ENCODE measurements around the gene SPA17. TPM values are rescaled to one million over a fixed set of nuclear protein-coding genes. Genes with fewer than 3 reads are reported as not detected.

The SPA17 gene
- total and polyA plus RNA-seq, 2 of the 8 experiments (the other 6 are each of a cell fraction or from before 2014, with no cell fraction given), result 3.7 to 5.2 TPM

DNA sequence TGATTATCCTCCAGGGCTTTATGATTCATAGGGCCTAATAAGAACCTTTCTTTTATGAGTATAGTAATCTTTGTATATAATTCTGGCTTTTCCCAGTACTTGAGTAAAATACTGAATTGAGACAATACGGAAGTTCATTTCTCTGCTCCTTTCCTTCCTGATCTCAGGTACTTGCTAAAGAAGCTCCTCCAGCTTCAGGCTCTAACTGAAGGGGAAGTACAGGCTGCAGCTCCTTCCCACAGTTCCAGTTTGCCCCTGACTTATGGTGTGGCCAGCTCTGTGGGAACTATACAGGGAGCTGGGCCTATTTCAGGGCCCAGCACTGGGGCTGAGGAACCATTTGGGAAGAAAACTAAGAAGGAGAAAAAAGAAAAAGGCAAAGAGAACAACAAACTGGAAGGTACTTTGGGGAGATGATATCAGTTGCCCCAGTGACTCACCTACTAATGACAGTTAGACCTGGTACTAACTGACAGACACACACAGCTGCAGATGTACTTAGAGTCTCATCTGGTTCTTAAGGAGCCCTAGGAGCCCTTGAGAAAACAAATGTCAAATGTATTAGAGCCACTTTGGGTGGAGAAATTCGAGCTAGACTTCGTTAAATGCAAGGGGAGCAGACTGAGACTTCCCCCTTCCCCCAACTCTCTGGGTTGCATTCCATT lies 48.1 kb upstream of the SPA17 start:
- Histone ChIP-seq H3K9ac (replicated peaks in 1 of 4; ENCODE audit: extremely low read depth in 1 of 4, low read depth in 3 of 4, low read length in 3 of 4) (no peak overlapping the region), H4K91ac (replicated peaks; ENCODE audit: insufficient read length, low read length) (no peak overlapping the region), H2BK12ac (ENCODE audit: low read depth, low read length) (no peak overlapping the region), H3K56ac (replicated peaks; ENCODE audit: insufficient read length, low read depth, low read length) (no peak overlapping the region), H3K36me3 (ENCODE audit: control insufficient read depth in 2 of 4, insufficient read depth in 4 of 4, low read length in 3 of 4) (peaks cover 9 to 50% (median 30%) of the 10 kb centered on the region in 4 experiments), H3K23ac (ENCODE audit: insufficient read length) (no peak overlapping the region), H4K20me1 (replicated peaks in 1 of 2; ENCODE audit: control insufficient read depth in 1 of 2, insufficient read depth in 2 of 2, low read length in 2 of 2) (peaks cover 0 to 5% of the 10 kb centered on the region in 2 experiments), H2BK20ac (ENCODE audit: low read length) (no peak overlapping the region), H3K18ac (ENCODE audit: extremely low read depth, low read length) (no peak overlapping the region), H2BK120ac (replicated peaks; ENCODE audit: low read depth, low read length) (no peak overlapping the region), H3K4me3 (ENCODE audit: extremely low read depth in 1 of 4, insufficient read depth in 2 of 4, low read depth in 3 of 4, low read length in 4 of 4) (no peak overlapping the region), H3K79me2 (ENCODE audit: control insufficient read depth in 1 of 2, insufficient read depth in 2 of 2, low read length in 2 of 2) (peaks cover 0 to 17% of the 10 kb centered on the region in 2 experiments), H3K23me2 (ENCODE audit: low read depth, low read length) (peaks cover 4% of the 10 kb centered on the region), H3K9me3 (ENCODE audit: insufficient read depth in 2 of 2, low read depth in 1 of 2, low read length in 1 of 2) (no peaks in the 10 kb centered on the region), H3K27ac (ENCODE audit: low read depth, low read length) (no peak overlapping the region), H3K79me1 (ENCODE audit: low read depth, low read length) (no peaks in the 10 kb centered on the region), H3K4me1 (replicated peaks in 1 of 4; ENCODE audit: control insufficient read depth in 3 of 4, insufficient read depth in 4 of 4, low read length in 3 of 4) (peaks cover 0 to 2% (median under 1%) of the 10 kb centered on the region in 4 experiments; a peak in 3 of 7 replicates), H2AFZ (ENCODE audit: low read length) (no peak overlapping the region), H3K14ac (ENCODE audit: insufficient read length) (no peak overlapping the region), H3K4me2 (ENCODE audit: insufficient read depth in 1 of 2, low read depth in 2 of 2, low read length in 2 of 2) (no peak overlapping the region), H3K27me3 (replicated peaks in 1 of 4; ENCODE audit: control insufficient read depth in 3 of 4, extremely low read depth in 1 of 4, insufficient read depth in 3 of 4, low read length in 3 of 4) (no peaks in the 10 kb centered on the region), H4K5ac (ENCODE audit: insufficient read length, low read depth, low read length) (no peak overlapping the region), H4K8ac (ENCODE audit: extremely low read depth, insufficient read depth, low read length) (no peak overlapping the region), H3K4ac (replicated peaks; ENCODE audit: insufficient read length, low read depth, low read length) (no peak overlapping the region), H2BK15ac (ENCODE audit: low read length) (no peak overlapping the region), H2AK5ac (ENCODE audit: low read depth, low read length) (no peak overlapping the region), H2BK5ac (ENCODE audit: low read depth, low read length) (no peak overlapping the region)
- FAIRE-seq (no peak), DNase-seq (ENCODE audit: low read depth in 1 of 2, low spot score in 2 of 2) (no peak)
- ChIA-PET POLR2A (ENCODE audit: partially characterized antibody) (no interaction called here), CTCF (ENCODE audit: partially characterized antibody) (interaction anchor here (0.9 to 2.0 kb wide), 5 partner anchors 8 to 224 kb away, joined by 3 to 6 read pairs (median 4); no protein-coding TSS in a partner anchor)
- 93% methylated on average over 3 of the region's 3 CpGs; no CpG with 5 or more reads in 1 of the 2 experiments for WGBS, 2 experiments (ENCODE audit: extremely low coverage in 1 of 2, insufficient coverage in 1 of 2, insufficient read length in 1 of 2, insufficient replicate concordance in 2 of 2, low coverage in 1 of 2, low lambda C conversion rate in 2 of 2, missing lambda C conversion rate in 1 of 2)
- no peak for TF ChIP-seq SAP30 (IDR thresholded peaks at IDR 0.05; ENCODE audit: insufficient read depth, insufficient replicate concordance, low read length)
- TF ChIP-seq ASH2L (IDR thresholded peaks at IDR 0.05; ENCODE audit: low read length), result no peak
- no peak for TF ChIP-seq SIN3A (conservative IDR thresholded peaks at IDR 0.05 in 1 of 2, IDR thresholded peaks at IDR 0.05 in 1 of 2; ENCODE audit: low read depth in 1 of 2, low read length in 2 of 2)
- TF ChIP-seq NANOG (IDR thresholded peaks at IDR 0.05; ENCODE audit: insufficient read depth, low read depth, low read length, poor library complexity, severe bottlenecking), result no peak
- no peak for TF ChIP-seq SIRT6 (IDR thresholded peaks at IDR 0.05; ENCODE audit: low read length)
- TF ChIP-seq, protein P1, sequence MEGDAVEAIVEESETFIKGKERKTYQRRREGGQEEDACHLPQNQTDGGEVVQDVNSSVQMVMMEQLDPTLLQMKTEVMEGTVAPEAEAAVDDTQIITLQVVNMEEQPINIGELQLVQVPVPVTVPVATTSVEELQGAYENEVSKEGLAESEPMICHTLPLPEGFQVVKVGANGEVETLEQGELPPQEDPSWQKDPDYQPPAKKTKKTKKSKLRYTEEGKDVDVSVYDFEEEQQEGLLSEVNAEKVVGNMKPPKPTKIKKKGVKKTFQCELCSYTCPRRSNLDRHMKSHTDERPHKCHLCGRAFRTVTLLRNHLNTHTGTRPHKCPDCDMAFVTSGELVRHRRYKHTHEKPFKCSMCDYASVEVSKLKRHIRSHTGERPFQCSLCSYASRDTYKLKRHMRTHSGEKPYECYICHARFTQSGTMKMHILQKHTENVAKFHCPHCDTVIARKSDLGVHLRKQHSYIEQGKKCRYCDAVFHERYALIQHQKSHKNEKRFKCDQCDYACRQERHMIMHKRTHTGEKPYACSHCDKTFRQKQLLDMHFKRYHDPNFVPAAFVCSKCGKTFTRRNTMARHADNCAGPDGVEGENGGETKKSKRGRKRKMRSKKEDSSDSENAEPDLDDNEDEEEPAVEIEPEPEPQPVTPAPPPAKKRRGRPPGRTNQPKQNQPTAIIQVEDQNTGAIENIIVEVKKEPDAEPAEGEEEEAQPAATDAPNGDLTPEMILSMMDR (IDR thresholded peaks at IDR 0.05; ENCODE audit: control extremely low read depth in 1 of 3, insufficient read depth in 1 of 3, low read depth in 1 of 3, low read length in 3 of 3), result no peak
- no peak for TF ChIP-seq RNF2 (IDR thresholded peaks at IDR 0.05; ENCODE audit: borderline replicate concordance, low read depth, low read length, missing control alignments, poor library complexity, severe bottlenecking)
- TF ChIP-seq, protein P2, sequence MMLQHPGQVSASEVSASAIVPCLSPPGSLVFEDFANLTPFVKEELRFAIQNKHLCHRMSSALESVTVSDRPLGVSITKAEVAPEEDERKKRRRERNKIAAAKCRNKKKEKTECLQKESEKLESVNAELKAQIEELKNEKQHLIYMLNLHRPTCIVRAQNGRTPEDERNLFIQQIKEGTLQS (IDR thresholded peaks at IDR 0.05; ENCODE audit: insufficient read depth, low read depth, low read length), result no peak

Measured in H1 (cell line).